SIG-M5 treated with dmso at 0.1 percent for 504 hours (cell line): ENCODE measurements around the gene CAV3.

Experiments
- DNase-seq: peaks from one replicate; lab custom pipeline; 2025; ENCODE audit not compliant: unreplicated experiment; lab: John Stamatoyannopoulos, UW

Gene CAV3

GRCh38 chr3:8790529-8790928 is 56.9 kb downstream of the CAV3 start:
- no peak for DNase-seq

- DNase-seq = no peak
These were observed 59.6 kb downstream of the CAV3 start for GRCh38 chr3:8793242-8793641.

- no peak for DNase-seq
These were observed 60.6 kb downstream of the CAV3 start for GRCh38 chr3:8794247-8794646.
